ENCODE data around the gene PCDH9. TPM values are rescaled to one million over a fixed set of nuclear protein-coding genes. Genes with fewer than 3 reads are reported as not detected.

The PCDH9 gene
- total and polyA plus RNA-seq, 10 of the 15 experiments (the other 5 are each of a cell fraction or from before 2014, with no cell fraction given): 0.02 to 2.3 (median 0.05) TPM; not detected in 1

- Histone ChIP-seq H3K27ac (ENCODE audit: control insufficient read depth, insufficient read depth) (no peak overlapping the region), H3K4me1 (ENCODE audit: control insufficient read depth, insufficient read depth, low read length) (no peaks in the 10 kb centered on the region), H3K4me2 (ENCODE audit: control insufficient read depth, insufficient read depth) (no peak overlapping the region), H2AFZ (ENCODE audit: control insufficient read depth, low read depth, low read length) (no peak overlapping the region), H4K20me1 (ENCODE audit: control insufficient read depth, insufficient read depth) (no peaks in the 10 kb centered on the region), H3K27me3 (replicated peaks in 1 of 2; ENCODE audit: control insufficient read depth in 2 of 2, insufficient read depth in 2 of 2, low read length in 1 of 2) (no peaks in the 10 kb centered on the region), H3K9me3 (replicated peaks; ENCODE audit: control insufficient read depth, insufficient read depth, low read length) (no peaks in the 10 kb centered on the region), H3K4me3 (no peak overlapping the region), H3K9ac (ENCODE audit: control insufficient read depth, insufficient read depth, low read length) (no peak overlapping the region), H3K36me3 (ENCODE audit: control insufficient read depth in 2 of 2, insufficient read depth in 2 of 2, low read length in 1 of 2) (no peaks in the 10 kb centered on the region), H3K79me2 (ENCODE audit: control insufficient read depth, insufficient read depth, low read length) (no peaks in the 10 kb centered on the region)
- intact Hi-C loops (cut with micrococcal nuclease; ENCODE audit: unreplicated experiment): loop anchor here (10.0 kb wide), 1 partner anchor 687 kb away; the partner anchor contains the start of gene PCDH9
- in situ Hi-C loops (cut with MboI): no loop called here
- FAIRE-seq (no peak), DNase-seq (ENCODE audit: low read depth, low spot score) (no peak), ATAC-seq (no peak)
- TF ChIP-seq ATF2 (IDR thresholded peaks at IDR 0.05; ENCODE audit: low read length) (no peak), SMARCA5 (IDR thresholded peaks at IDR 0.05) (no peak), ASH2L (IDR thresholded peaks at IDR 0.05; ENCODE audit: borderline replicate concordance, low read depth) (no peak), ZSCAN29 (IDR thresholded peaks at IDR 0.05) (no peak), KAT2A (conservative IDR thresholded peaks at IDR 0.05; ENCODE audit: control insufficient read depth, low read depth, low read length) (no peak), MYB (IDR thresholded peaks at IDR 0.05; ENCODE audit: borderline replicate concordance, low read depth, low read length) (no peak), BACH1 (IDR thresholded peaks at IDR 0.05; ENCODE audit: borderline replicate concordance) (no peak), CREB1 (IDR thresholded peaks at IDR 0.05; ENCODE audit: low read depth) (no peak), DPF2 (IDR thresholded peaks at IDR 0.05) (no peak), NFYA (IDR thresholded peaks at IDR 0.05; ENCODE audit: borderline replicate concordance, low read depth, low read length) (no peak), NRF1 (conservative IDR thresholded peaks at IDR 0.05; ENCODE audit: low read depth, low read length) (no peak), LARP7 (IDR thresholded peaks at IDR 0.05) (no peak), MTA3 (IDR thresholded peaks at IDR 0.05; ENCODE audit: borderline replicate concordance, low read length) (no peak)
- WGBS (ENCODE audit: insufficient coverage, insufficient replicate concordance, low lambda C conversion rate, missing lambda C conversion rate): 56% methylated on average over 4 of the region's 4 CpGs
- no TSS peak for BruUV-seq (replicated peaks)
- SMC1A ChIA-PET (ENCODE audit: uncharacterized antibody, unreplicated experiment): interaction anchor here (0.6 kb wide), 1 partner anchor 400 kb away, joined by 3 read pairs; no protein-coding TSS in a partner anchor
- POLR2A ChIA-PET: no interaction called here
- RAD21 ChIA-PET (ENCODE audit: unreplicated experiment): no interaction called here
- CTCF ChIA-PET: no interaction called here
These were observed 682.5 kb downstream of the PCDH9 start for GRCh38 chr13:66547685-66548084.
